ENCODE measurements around the gene NSUN5. TPM values are rescaled to one million over a fixed set of nuclear protein-coding genes. Genes with fewer than 3 reads are reported as not detected.
"Not testable (repeated sequence)": the region's sequence is repeated elsewhere in the genome, so short reads cannot be mapped to it uniquely, and the experiment has no call there.

NSUN5 gene
- total RNA-seq, 4 donors from 2014 or later, result 18.2 to 27.7 (median 25.2) TPM

DNA sequence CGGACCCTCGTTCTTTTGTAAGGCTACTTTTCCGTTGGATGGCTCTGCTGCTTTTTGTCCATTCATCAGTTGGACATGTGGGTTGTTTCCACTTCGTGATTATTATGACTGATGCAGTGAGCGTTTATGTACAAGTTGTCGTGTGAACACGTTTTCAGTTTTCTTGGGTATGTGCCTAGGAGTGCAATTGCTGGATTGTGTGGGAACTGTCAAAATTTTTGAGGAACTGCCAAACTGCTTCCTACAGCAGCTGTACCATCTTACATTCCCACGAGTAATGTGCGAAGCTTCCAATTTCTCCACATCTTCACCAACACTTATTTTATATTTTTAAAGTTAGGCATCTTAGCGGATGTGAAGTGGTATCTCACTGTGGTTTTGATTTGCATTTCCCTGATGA is 29.7 kb upstream of the NSUN5 start:
- no peak for DNase-seq
- Histone ChIP-seq H3K9me3 (no peaks in the 10 kb centered on the region), H3K36me3 (no peaks in the 10 kb centered on the region), H3K4me3 (no peak overlapping the region), H3K4me1 (no peaks in the 10 kb centered on the region), H3K27me3 (no peaks in the 10 kb centered on the region), H3K27ac (no peak overlapping the region)
- TF ChIP-seq POLR2A (IDR thresholded peaks at IDR 0.05), result no peak

DNA sequence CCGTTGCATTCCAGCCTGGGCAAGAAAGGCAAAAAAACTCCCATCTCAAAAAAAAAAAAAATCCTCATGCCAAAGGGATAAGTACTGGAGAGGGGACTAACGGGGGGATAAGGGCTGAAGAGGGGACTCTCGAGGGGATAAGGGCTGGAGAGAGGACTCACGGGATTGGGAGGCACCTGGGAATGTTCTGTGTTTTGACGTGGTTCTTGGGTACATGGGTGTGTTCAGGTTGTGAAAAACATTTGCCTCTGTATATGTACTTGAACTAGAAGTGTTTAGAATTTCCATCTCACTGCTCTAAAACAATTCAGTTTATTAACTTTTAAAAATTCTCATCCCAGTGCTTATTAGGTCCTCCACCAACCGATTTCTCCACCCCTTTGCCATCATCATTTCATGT is 23.8 kb upstream of the NSUN5 start:
- Histone ChIP-seq H3K27me3 (no peaks in the 10 kb centered on the region), H3K4me1 (no peaks in the 10 kb centered on the region), H3K4me3 (no peak overlapping the region), H3K27ac (no peak overlapping the region), H3K36me3 (no peaks in the 10 kb centered on the region), H3K9me3 (no peaks in the 10 kb centered on the region)
- TF ChIP-seq, protein P1, sequence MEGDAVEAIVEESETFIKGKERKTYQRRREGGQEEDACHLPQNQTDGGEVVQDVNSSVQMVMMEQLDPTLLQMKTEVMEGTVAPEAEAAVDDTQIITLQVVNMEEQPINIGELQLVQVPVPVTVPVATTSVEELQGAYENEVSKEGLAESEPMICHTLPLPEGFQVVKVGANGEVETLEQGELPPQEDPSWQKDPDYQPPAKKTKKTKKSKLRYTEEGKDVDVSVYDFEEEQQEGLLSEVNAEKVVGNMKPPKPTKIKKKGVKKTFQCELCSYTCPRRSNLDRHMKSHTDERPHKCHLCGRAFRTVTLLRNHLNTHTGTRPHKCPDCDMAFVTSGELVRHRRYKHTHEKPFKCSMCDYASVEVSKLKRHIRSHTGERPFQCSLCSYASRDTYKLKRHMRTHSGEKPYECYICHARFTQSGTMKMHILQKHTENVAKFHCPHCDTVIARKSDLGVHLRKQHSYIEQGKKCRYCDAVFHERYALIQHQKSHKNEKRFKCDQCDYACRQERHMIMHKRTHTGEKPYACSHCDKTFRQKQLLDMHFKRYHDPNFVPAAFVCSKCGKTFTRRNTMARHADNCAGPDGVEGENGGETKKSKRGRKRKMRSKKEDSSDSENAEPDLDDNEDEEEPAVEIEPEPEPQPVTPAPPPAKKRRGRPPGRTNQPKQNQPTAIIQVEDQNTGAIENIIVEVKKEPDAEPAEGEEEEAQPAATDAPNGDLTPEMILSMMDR (IDR thresholded peaks at IDR 0.05), result no peak
- no peak for TF ChIP-seq POLR2A (IDR thresholded peaks at IDR 0.05)
- DNase-seq, result no peak

GRCh38 chr7:73330772-73331171 is 22.1 kb upstream of the NSUN5 start:
- TF ChIP-seq, protein P1 (IDR thresholded peaks at IDR 0.05), result no peak
- no peak for TF ChIP-seq POLR2A (IDR thresholded peaks at IDR 0.05)
- no peak overlapping the region for H3K27ac ChIP-seq
- H3K4me3 ChIP-seq, result no peak overlapping the region

GRCh38 chr7:73329861-73330581 is 21.4 kb upstream of the NSUN5 start:
- no peak for DNase-seq
- no peaks in the 10 kb centered on the region for H3K27me3 ChIP-seq
- H3K9me3 ChIP-seq, result no peaks in the 10 kb centered on the region
- H3K4me3 ChIP-seq, result no peak overlapping the region
- H3K27ac ChIP-seq, result no peak overlapping the region
- no peaks in the 10 kb centered on the region for H3K36me3 ChIP-seq
- TF ChIP-seq POLR2A (IDR thresholded peaks at IDR 0.05), result no peak
- TF ChIP-seq, protein P1 (IDR thresholded peaks at IDR 0.05), result no peak
- H3K4me1 ChIP-seq, result no peaks in the 10 kb centered on the region

More at GRCh38 chr7:73330772-73331171, 22.1 kb upstream of the NSUN5 start:
- H3K27me3 ChIP-seq, result no peaks in the 10 kb centered on the region
- H3K9me3 ChIP-seq, result no peaks in the 10 kb centered on the region
- no peaks in the 10 kb centered on the region for H3K4me1 ChIP-seq
- DNase-seq, result no peak
- no peaks in the 10 kb centered on the region for H3K36me3 ChIP-seq

DNA sequence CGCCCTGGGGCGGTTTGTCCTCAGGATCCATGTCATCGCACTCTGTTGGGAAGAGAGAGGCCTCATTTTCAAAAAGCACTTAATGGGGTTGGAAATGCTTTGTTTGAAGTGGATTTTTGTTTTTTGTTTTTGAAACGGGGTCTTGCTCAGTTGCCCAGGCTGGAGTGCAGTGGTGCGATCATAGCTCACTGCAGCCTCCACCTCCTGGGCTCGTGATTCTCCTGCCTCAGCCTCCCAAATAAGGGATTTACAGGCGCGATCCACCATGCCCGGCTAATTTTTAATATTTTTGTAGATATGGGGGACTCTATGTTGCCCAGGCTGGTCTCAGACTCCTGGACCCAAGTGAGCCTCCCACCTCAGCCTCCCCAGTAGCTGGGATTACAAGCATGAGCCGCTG is 20.1 kb upstream of the NSUN5 start:
- TF ChIP-seq, protein P1 (IDR thresholded peaks at IDR 0.05), result no peak
- TF ChIP-seq POLR2A (IDR thresholded peaks at IDR 0.05), result no peak

GRCh38 chr7:73327922-73328321 is 19.3 kb upstream of the NSUN5 start, which contains the start of the genes FKBP6 and TRIM50:
FKBP6 (plus strand) TSS chr7:73328161; CDS start chr7:73328429, 268 bp downstream.
TRIM50 (minus strand) TSS chr7:73328082; CDS start chr7:73324787, 3,295 bp downstream.
- not testable (repeated sequence) for H3K9me3 ChIP-seq, H3K4me3 ChIP-seq, DNase-seq, H3K27ac ChIP-seq, H3K4me1 ChIP-seq, H3K36me3 ChIP-seq, H3K27me3 ChIP-seq

More for the DNA sequence above, 20.1 kb upstream of the NSUN5 start:
- H3K27me3 ChIP-seq, result no peaks in the 10 kb centered on the region
- no peaks in the 10 kb centered on the region for H3K36me3 ChIP-seq
- peaks cover 0 to 4% (median 0%) of the 10 kb centered on the region in 4 donors for H3K4me1 ChIP-seq
- no peaks in the 10 kb centered on the region for H3K9me3 ChIP-seq
- DNase-seq, result no peak
- H3K27ac ChIP-seq, result no peak overlapping the region
- H3K4me3 ChIP-seq, result no peak overlapping the region

DNA sequence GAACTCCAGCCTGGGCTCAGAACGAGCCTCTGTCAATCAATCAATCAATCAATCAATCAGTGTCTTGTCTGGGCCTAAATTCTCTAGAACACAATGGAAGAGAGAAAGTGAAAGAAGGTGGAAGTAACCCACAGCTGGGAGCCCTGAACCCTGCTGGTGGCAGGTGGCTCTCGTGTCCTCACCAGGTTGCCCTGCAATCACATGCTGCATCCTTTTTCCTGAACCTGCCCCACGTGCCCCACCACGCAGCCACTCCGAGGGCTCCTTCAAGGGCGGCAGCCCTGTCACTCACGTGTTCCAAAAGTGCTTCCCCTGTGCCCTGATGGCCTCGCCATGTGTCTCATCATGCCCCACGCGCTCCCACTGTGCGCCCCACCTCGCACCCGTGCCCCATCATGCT is 18.8 kb upstream of the NSUN5 start:
- H3K27me3 ChIP-seq, H3K27ac ChIP-seq, H3K4me3 ChIP-seq, DNase-seq, H3K4me1 ChIP-seq, H3K36me3 ChIP-seq, H3K9me3 ChIP-seq: not testable (repeated sequence)

- H3K4me1 ChIP-seq, H3K27ac ChIP-seq, H3K27me3 ChIP-seq, DNase-seq, H3K9me3 ChIP-seq, H3K36me3 ChIP-seq, H3K4me3 ChIP-seq: not testable (repeated sequence)
These were observed 16.8 kb upstream of the NSUN5 start for GRCh38 chr7:73325424-73325823.
